Tibial nerve (tissue), 4 donors: Measurements from ENCODE around the gene LRBA. TPM values are rescaled to one million over a fixed set of nuclear protein-coding genes. Genes with fewer than 3 reads are reported as not detected.

ENCODE experiments used
- DNase-seq, 2 donors: peaks; one replicate each; pipeline ENCODE4 v3.0.0-alpha.2; 2019; ENCODE audit warnings: low spot score in 2 of 2
- H3K27ac ChIP-seq, 4 donors: fragments of 200-600 bp; sonication (generic) in 3 of 4; one replicate each; pipeline ENCODE4 v1.5.1; 2017 to 2019; ENCODE audit warnings: mild to moderate bottlenecking in 1 of 4
- H3K27me3 ChIP-seq, 2 donors: fragments of 200-600 bp; sonication (generic) in 1 of 2; one replicate each; pipeline versions ENCODE4 v1.5.1 to v1.6.0; 2017 to 2019
- H3K36me3 ChIP-seq, 3 donors: fragments of 200-600 bp; sonication (generic); one replicate each; pipeline ENCODE4 v1.5.1; 2018 to 2019
- H3K4me1 ChIP-seq, 4 donors: fragments of 200-600 bp; sonication (generic) in 3 of 4; one replicate each; pipeline ENCODE4 v1.5.1; 2017 to 2019
- H3K4me3 ChIP-seq, 4 donors: fragments of 200-600 bp; sonication (generic) in 3 of 4; one replicate each; pipeline ENCODE4 v1.5.1; 2017 to 2019; ENCODE audit warnings: mild to moderate bottlenecking in 1 of 4, moderate library complexity in 1 of 4
- H3K9me3 ChIP-seq, 4 donors: fragments of 200-600 bp; sonication (generic) in 3 of 4; one replicate each; pipeline ENCODE4 v1.5.1; 2017 to 2019
- EP300 ChIP-seq, 2 donors: sonication (generic); formaldehyde crosslinking; IDR thresholded peaks; one replicate each; pipeline ENCODE4 v1.6.1; 2017; ENCODE audit warnings: antibody characterized with exemption in 2 of 2, mild to moderate bottlenecking in 1 of 2
- POLR2A ChIP-seq, 2 donors: fragments of 450-650 bp; IDR thresholded peaks; one replicate each; pipeline ENCODE4 v1.6.1; 2017; ENCODE audit warnings: antibody characterized with exemption in 2 of 2, mild to moderate bottlenecking in 2 of 2, moderate library complexity in 2 of 2
- WGBS, 2 donors: methylation state at CpG; one replicate each; pipeline ENCODE4 v1.1.5; 2018; 5-methylcytosine and 5-hydroxymethylcytosine counted together
- total RNA-seq, 4 donors: library from RNA; depleted of rRNA; stranded (reverse); fragments of >200 nt; gene quantifications; one replicate each; pipeline ENCODE4 v1.1.0, GENCODE V29; 2016
- TF ChIP-seq, protein P1 (sequence below), 5 experiments: fragments of 200-600 bp in 3 of 5; fragments of 450-650 bp in 2 of 5; sonication (generic) in 3 of 5; IDR thresholded peaks; one replicate each; pipeline ENCODE4 v1.5.1; 2016 to 2019; ENCODE audit warnings: antibody characterized with exemption in 5 of 5, mild to moderate bottlenecking in 3 of 5, moderate library complexity in 2 of 5

LRBA gene
- total RNA-seq, 4 donors from 2014 or later, result 35.4 to 43.1 (median 38.0) TPM

DNA sequence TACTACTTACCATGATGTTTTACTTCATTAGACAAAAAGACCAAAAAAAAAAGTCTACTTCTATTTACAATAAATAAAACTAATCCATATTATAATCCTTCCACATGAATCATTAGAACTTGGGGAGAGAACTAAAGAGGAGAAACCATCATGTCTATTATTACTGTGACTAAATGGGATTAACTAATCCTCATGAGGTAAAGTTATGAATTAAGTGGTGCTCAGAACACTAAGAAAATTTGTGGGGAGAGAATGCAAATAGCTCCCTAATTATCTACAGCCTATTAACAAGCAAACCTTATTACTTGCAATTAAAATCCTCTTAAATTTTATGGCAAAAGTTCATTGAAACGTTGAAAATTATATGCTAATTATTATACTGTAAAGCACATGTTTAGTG is 364.3 kb downstream of the LRBA start:
- H3K36me3 ChIP-seq, result no peaks in the 10 kb centered on the region
- H3K4me3 ChIP-seq, result no peak overlapping the region
- WGBS, 2 donors, result 69 to 70% methylated on average over 1 of the region's 1 CpG
- H3K27ac ChIP-seq, result no peak overlapping the region
- DNase-seq, result no peak
- no peaks in the 10 kb centered on the region for H3K27me3 ChIP-seq
- no peaks in the 10 kb centered on the region for H3K4me1 ChIP-seq
- H3K9me3 ChIP-seq, result no peaks in the 10 kb centered on the region
- TF ChIP-seq, protein P1, sequence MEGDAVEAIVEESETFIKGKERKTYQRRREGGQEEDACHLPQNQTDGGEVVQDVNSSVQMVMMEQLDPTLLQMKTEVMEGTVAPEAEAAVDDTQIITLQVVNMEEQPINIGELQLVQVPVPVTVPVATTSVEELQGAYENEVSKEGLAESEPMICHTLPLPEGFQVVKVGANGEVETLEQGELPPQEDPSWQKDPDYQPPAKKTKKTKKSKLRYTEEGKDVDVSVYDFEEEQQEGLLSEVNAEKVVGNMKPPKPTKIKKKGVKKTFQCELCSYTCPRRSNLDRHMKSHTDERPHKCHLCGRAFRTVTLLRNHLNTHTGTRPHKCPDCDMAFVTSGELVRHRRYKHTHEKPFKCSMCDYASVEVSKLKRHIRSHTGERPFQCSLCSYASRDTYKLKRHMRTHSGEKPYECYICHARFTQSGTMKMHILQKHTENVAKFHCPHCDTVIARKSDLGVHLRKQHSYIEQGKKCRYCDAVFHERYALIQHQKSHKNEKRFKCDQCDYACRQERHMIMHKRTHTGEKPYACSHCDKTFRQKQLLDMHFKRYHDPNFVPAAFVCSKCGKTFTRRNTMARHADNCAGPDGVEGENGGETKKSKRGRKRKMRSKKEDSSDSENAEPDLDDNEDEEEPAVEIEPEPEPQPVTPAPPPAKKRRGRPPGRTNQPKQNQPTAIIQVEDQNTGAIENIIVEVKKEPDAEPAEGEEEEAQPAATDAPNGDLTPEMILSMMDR (IDR thresholded peaks at IDR 0.05), result no peak
- no peak for TF ChIP-seq EP300 (IDR thresholded peaks at IDR 0.05)
- TF ChIP-seq POLR2A (IDR thresholded peaks at IDR 0.05), result no peak

DNA sequence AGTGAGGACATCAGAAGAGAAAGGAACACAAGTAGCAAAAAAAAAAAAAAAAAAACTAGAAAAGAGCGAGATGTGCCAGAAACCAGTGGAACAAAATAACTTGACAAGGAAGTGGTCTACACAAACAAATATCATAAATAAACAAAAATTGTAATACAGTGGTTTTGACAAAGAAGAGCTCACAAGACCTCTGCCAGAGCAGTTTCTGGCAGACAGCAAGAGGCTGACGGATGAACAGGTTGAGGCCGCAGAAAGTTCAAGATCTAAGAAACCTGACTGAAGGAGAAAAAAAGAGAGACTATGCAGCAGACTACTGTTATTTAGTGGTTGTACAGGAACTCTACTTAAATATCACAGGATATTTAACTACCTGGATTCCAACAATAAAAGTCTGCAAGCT is 367.0 kb downstream of the LRBA start:
- no peaks in the 10 kb centered on the region for H3K36me3 ChIP-seq
- DNase-seq, result no peak
- no peaks in the 10 kb centered on the region for H3K27me3 ChIP-seq
- TF ChIP-seq EP300 (IDR thresholded peaks at IDR 0.05), result no peak
- no peak for TF ChIP-seq POLR2A (IDR thresholded peaks at IDR 0.05)
- H3K9me3 ChIP-seq, result no peaks in the 10 kb centered on the region
- no peaks in the 10 kb centered on the region for H3K4me1 ChIP-seq
- H3K27ac ChIP-seq, result no peak overlapping the region
- 95% methylated on average over 3 of the region's 3 CpGs for WGBS, 2 donors
- no peak overlapping the region for H3K4me3 ChIP-seq

DNA sequence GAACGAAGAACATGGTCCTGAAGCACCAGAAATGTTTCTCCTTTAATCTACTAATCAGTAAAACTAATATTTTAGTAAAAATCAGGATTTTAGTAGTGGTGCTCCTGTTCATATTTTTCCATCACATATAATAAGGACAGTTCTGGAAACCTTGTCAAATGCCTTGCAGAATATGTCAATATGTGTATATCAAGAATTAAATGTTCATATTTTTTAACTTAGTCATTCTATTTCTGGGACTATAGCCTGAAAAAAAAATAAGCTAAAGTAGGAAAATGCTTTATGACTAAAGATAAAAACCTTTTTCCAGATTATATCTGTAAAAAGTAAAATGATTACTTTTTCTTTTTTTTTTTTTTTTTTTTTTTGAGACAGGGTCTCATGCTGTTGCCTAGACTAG is 368.1 kb downstream of the LRBA start:
- 95 to 97% methylated on average over 1 of the region's 1 CpG for whole genome bisulfite sequencing, 2 donors
- no peaks in the 10 kb centered on the region for H3K36me3 ChIP-seq
- no peak overlapping the region for H3K27ac ChIP-seq
- no peak for DNase-seq
- no peaks in the 10 kb centered on the region for H3K9me3 ChIP-seq
- H3K27me3 ChIP-seq, result no peaks in the 10 kb centered on the region
- H3K4me3 ChIP-seq, result no peak overlapping the region
- H3K4me1 ChIP-seq, result no peaks in the 10 kb centered on the region
- TF ChIP-seq POLR2A (IDR thresholded peaks at IDR 0.05) (no peak), EP300 (IDR thresholded peaks at IDR 0.05) (no peak)
- TF ChIP-seq, protein P1 (IDR thresholded peaks at IDR 0.05), result no peak

DNA sequence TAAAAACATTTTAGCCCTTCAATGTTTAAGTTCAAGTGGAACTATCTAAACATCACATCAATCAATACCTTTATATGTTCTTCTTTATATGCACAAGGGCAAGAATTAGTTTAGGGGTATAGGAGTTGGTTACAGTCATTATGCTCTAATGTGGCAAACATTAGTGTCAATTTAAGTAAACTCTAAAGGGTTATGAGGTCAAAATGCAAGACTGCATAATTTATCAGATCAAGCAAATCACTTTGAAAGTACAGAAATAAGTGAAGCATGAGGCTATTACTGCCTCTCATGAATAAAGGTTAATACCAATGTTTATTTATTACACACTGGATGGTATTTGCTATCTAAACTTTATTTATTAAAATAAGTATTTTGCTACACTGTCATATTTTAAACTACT is 373.5 kb downstream of the LRBA start:
- Histone ChIP-seq H3K9me3 (no peaks in the 10 kb centered on the region), H3K4me1 (no peaks in the 10 kb centered on the region), H3K27ac (no peak overlapping the region), H3K27me3 (no peaks in the 10 kb centered on the region), H3K36me3 (no peaks in the 10 kb centered on the region), H3K4me3 (no peak overlapping the region)
- TF ChIP-seq POLR2A (IDR thresholded peaks at IDR 0.05), result no peak
- TF ChIP-seq EP300 (IDR thresholded peaks at IDR 0.05), result no peak
- TF ChIP-seq, protein P1 (IDR thresholded peaks at IDR 0.05), result no peak
- DNase-seq, result no peak

DNA sequence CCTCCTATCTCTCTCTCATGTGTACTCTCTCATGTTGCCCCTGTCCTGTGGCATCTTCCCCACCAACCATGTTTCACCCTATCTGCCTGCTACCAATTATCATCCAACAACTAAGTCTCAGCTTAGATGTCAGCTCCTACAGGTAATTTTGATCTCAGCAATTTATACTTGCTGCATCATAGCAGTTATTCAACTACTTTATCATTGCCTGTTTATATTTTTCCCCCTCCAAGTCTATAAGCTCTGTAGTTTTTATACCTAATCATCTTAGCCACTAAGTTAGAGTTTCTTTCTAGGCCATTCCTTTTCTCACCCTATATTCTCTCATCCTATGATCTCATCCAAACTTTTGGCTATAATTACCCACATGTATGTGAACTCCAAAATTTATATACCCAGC is 382.4 kb downstream of the LRBA start:
- Histone ChIP-seq H3K4me1 (no peaks in the 10 kb centered on the region), H3K36me3 (peaks cover 0 to 25% (median 0%) of the 10 kb centered on the region in 3 donors), H3K27ac (no peak overlapping the region), H3K9me3 (peaks cover 0 to 17% (median 0%) of the 10 kb centered on the region in 4 donors), H3K27me3 (no peaks in the 10 kb centered on the region), H3K4me3 (no peak overlapping the region)
- TF ChIP-seq, protein P1 (IDR thresholded peaks at IDR 0.05), result no peak
- TF ChIP-seq EP300 (IDR thresholded peaks at IDR 0.05), result no peak
- DNase-seq, result no peak

DNA sequence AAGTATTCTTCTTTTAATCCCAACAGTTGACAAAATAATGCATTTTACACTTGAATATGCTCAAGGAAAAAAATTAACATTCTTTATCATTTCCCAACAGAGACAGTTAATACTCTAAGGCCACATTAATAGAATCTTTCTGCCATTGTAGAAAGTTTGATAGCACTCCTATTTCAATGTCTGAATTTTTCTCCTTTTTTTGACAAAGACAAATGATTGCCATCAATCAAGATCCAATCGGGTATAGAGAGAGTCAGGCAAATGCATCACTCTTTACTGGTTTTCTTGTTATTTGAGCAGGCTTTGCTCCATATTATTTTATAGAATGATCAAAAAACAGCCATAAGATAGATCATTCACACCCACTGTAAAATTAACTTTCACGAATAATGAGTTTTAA is 387.0 kb downstream of the LRBA start:
- Histone ChIP-seq H3K27ac (no peak overlapping the region), H3K9me3 (peaks cover 0 to 7% (median 0%) of the 10 kb centered on the region in 4 donors), H3K27me3 (no peaks in the 10 kb centered on the region), H3K36me3 (peaks cover 0 to 18% (median 0%) of the 10 kb centered on the region in 3 donors), H3K4me1 (no peaks in the 10 kb centered on the region), H3K4me3 (no peak overlapping the region)
- TF ChIP-seq, protein P1 (IDR thresholded peaks at IDR 0.05), result no peak
- TF ChIP-seq POLR2A (IDR thresholded peaks at IDR 0.05), result no peak
- TF ChIP-seq EP300 (IDR thresholded peaks at IDR 0.05), result no peak
- 89 to 91% methylated on average over 2 of the region's 2 CpGs for WGBS, 2 donors
- DNase-seq, result no peak
